Measurements from ENCODE around the gene HSD17B12. TPM values are rescaled to one million over a fixed set of nuclear protein-coding genes. Genes with fewer than 3 reads are reported as not detected.

The HSD17B12 gene
- total and polyA plus RNA-seq, 2 of the 13 experiments (the other 11 are each of a cell fraction or from before 2014, with no cell fraction given): 50.3 to 117 TPM

- TF ChIP-seq, protein P1, sequence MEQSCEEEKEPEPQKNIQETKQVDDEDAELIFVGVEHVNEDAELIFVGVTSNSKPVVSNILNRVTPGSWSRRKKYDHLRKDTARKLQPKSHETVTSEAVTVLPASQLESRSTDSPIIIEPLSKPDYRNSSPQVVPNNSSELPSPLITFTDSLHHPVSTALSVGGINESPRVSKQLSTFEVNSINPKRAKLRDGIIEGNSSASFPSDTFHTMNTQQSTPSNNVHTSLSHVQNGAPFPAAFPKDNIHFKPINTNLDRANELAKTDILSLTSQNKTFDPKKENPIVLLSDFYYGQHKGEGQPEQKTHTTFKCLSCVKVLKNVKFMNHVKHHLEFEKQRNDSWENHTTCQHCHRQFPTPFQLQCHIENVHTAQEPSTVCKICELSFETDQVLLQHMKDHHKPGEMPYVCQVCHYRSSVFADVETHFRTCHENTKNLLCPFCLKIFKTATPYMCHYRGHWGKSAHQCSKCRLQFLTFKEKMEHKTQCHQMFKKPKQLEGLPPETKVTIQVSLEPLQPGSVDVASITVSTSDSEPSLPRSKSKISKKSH (CRISPR knock-in tag; IDR thresholded peaks at IDR 0.05; ENCODE audit: borderline replicate concordance): peak; percentile 51; the same call in 1 of the 2 replicates
- TF ChIP-seq SNRNP70 (IDR thresholded peaks at IDR 0.05; ENCODE audit: low read depth, low read length): no peak
- no peak for TF ChIP-seq ZNF737 (CRISPR knock-in tag; IDR thresholded peaks at IDR 0.05; ENCODE audit: borderline replicate concordance)
- TF ChIP-seq ZNF431 (CRISPR knock-in tag; IDR thresholded peaks at IDR 0.05; ENCODE audit: borderline replicate concordance, low read depth): no peak
- no peak; the same call in 1 of the 2 replicates for TF ChIP-seq PPARG (CRISPR knock-in tag; conservative IDR thresholded peaks at IDR 0.05)
- TF ChIP-seq GLI4 (CRISPR knock-in tag; IDR thresholded peaks at IDR 0.05; ENCODE audit: borderline replicate concordance): peak; percentile 77; the same call in 1 of the 2 replicates
- peak; percentile 83 for TF ChIP-seq ZNF691 (CRISPR knock-in tag; IDR thresholded peaks at IDR 0.05; ENCODE audit: borderline replicate concordance, low read depth)
- TF ChIP-seq NFYB (CRISPR knock-in tag; IDR thresholded peaks at IDR 0.05): peak; percentile 97
- no peak; the same call in 1 of the 2 replicates for TF ChIP-seq ZMYM3 (CRISPR knock-in tag; IDR thresholded peaks at IDR 0.05)
- no peak for TF ChIP-seq MATR3 (CRISPR knock-in tag; IDR thresholded peaks at IDR 0.05)
- no peak for TF ChIP-seq HDAC2 (CRISPR knock-in tag; IDR thresholded peaks at IDR 0.05)
- TF ChIP-seq FLYWCH1 (CRISPR knock-in tag; IDR thresholded peaks at IDR 0.05): no peak
- no peak for TF ChIP-seq ZBTB20 (CRISPR knock-in tag; IDR thresholded peaks at IDR 0.05; ENCODE audit: borderline replicate concordance, low read depth)
- TF ChIP-seq ZNF335 (CRISPR knock-in tag; IDR thresholded peaks at IDR 0.05): no peak; the same call in 1 of the 2 replicates
- TF ChIP-seq DPF2 (CRISPR knock-in tag; IDR thresholded peaks at IDR 0.05; ENCODE audit: borderline replicate concordance, low read depth): no peak
- TF ChIP-seq ZNF563 (CRISPR knock-in tag; IDR thresholded peaks at IDR 0.05): peak; percentile 76
- no peak for TF ChIP-seq JARID2 (CRISPR knock-in tag; IDR thresholded peaks at IDR 0.05; ENCODE audit: insufficient replicate concordance)
- no peak for TF ChIP-seq PRPF4 (IDR thresholded peaks at IDR 0.05; ENCODE audit: low read depth, low read length, poor library complexity, severe bottlenecking)
- TF ChIP-seq FOXP1 (IDR thresholded peaks at IDR 0.05): no peak
- no peak for TF ChIP-seq FOXP1 (CRISPR knock-in tag; IDR thresholded peaks at IDR 0.05)
- TF ChIP-seq, protein P2, sequence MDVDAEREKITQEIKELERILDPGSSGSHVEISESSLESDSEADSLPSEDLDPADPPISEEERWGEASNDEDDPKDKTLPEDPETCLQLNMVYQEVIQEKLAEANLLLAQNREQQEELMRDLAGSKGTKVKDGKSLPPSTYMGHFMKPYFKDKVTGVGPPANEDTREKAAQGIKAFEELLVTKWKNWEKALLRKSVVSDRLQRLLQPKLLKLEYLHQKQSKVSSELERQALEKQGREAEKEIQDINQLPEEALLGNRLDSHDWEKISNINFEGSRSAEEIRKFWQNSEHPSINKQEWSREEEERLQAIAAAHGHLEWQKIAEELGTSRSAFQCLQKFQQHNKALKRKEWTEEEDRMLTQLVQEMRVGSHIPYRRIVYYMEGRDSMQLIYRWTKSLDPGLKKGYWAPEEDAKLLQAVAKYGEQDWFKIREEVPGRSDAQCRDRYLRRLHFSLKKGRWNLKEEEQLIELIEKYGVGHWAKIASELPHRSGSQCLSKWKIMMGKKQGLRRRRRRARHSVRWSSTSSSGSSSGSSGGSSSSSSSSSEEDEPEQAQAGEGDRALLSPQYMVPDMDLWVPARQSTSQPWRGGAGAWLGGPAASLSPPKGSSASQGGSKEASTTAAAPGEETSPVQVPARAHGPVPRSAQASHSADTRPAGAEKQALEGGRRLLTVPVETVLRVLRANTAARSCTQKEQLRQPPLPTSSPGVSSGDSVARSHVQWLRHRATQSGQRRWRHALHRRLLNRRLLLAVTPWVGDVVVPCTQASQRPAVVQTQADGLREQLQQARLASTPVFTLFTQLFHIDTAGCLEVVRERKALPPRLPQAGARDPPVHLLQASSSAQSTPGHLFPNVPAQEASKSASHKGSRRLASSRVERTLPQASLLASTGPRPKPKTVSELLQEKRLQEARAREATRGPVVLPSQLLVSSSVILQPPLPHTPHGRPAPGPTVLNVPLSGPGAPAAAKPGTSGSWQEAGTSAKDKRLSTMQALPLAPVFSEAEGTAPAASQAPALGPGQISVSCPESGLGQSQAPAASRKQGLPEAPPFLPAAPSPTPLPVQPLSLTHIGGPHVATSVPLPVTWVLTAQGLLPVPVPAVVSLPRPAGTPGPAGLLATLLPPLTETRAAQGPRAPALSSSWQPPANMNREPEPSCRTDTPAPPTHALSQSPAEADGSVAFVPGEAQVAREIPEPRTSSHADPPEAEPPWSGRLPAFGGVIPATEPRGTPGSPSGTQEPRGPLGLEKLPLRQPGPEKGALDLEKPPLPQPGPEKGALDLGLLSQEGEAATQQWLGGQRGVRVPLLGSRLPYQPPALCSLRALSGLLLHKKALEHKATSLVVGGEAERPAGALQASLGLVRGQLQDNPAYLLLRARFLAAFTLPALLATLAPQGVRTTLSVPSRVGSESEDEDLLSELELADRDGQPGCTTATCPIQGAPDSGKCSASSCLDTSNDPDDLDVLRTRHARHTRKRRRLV (CRISPR knock-in tag; IDR thresholded peaks at IDR 0.05): peak; percentile 79; the same call in 1 of the 2 replicates
- no peak for TF ChIP-seq FOXM1 (CRISPR knock-in tag; IDR thresholded peaks at IDR 0.05)
- TF ChIP-seq NR2F1 (CRISPR knock-in tag; IDR thresholded peaks at IDR 0.05): no peak
Measured at GRCh38 chr11:43680521-43681400, at the start of gene HSD17B12 (continued).
